ENCODE measurements around the gene HEG1.
A peak's percentile ranks its signal among the peaks of the same experiment; 100 is the strongest.

Gene HEG1

DNA sequence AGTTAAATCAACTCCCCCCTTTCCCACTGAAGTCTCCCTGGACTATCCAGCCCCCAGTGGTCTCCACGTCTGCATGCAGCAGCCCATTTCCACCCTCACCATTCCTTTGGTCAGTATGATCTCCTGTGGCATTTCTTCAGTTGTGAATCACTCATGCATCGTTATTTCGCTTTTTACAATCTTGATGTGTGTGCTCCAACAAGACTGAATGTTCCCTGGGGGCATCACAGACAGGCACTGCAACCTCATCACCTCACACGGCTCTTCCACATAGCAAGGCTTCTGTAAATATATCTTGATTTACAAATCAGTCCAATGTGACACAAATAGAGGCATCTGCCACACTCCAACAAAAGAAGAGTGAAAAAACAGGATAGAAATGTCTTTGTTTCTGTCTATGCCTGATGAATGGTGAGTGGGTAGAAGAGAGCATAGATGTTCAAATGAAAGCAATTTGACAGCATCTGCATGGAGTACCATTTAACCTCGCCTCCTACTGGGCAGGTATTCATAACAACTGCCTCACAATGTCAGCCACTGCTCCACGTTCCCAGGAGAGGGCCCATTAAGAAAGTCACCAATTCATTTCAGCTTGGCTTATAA is 5.2 kb downstream of the HEG1 start:
- no peak for DNase-seq (ENCODE audit: low read depth)
- TF ChIP-seq, protein P1, sequence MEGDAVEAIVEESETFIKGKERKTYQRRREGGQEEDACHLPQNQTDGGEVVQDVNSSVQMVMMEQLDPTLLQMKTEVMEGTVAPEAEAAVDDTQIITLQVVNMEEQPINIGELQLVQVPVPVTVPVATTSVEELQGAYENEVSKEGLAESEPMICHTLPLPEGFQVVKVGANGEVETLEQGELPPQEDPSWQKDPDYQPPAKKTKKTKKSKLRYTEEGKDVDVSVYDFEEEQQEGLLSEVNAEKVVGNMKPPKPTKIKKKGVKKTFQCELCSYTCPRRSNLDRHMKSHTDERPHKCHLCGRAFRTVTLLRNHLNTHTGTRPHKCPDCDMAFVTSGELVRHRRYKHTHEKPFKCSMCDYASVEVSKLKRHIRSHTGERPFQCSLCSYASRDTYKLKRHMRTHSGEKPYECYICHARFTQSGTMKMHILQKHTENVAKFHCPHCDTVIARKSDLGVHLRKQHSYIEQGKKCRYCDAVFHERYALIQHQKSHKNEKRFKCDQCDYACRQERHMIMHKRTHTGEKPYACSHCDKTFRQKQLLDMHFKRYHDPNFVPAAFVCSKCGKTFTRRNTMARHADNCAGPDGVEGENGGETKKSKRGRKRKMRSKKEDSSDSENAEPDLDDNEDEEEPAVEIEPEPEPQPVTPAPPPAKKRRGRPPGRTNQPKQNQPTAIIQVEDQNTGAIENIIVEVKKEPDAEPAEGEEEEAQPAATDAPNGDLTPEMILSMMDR (conservative IDR thresholded peaks at IDR 0.05; ENCODE audit: low read depth, low read length) = no peak
- no peak overlapping the region for H3K4me3 ChIP-seq (ENCODE audit: low read length)

DNA sequence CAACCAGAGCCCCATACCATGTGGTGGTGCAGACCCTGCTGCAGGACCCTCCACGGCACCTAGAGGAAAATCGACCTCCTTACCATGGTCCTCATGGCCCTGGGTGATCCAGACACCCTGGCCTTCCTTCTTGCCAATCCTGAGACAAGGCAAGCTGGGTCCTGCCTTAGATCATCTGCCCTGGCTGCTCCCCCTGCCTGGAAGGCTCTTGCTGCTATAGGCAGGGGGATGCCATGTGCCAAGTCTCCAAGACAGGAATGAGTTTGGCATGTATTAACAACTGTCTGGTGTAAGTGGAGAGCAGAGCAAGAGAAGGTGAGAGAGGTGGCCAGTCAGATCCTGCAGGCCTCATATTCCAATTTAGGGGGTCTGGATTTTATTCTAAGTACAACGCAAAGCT is 7.5 kb downstream of the HEG1 start:
- no peak overlapping the region for H3K4me3 ChIP-seq (ENCODE audit: low read length)
- TF ChIP-seq, protein P1 (conservative IDR thresholded peaks at IDR 0.05; ENCODE audit: low read depth, low read length) = no peak
- DNase-seq (ENCODE audit: low read depth) = no peak

GRCh38 chr3:125045965-125046364 is 9.8 kb downstream of the HEG1 start:
- no peak for DNase-seq (ENCODE audit: low read depth)
- no peak overlapping the region for H3K4me3 ChIP-seq (ENCODE audit: low read length)
- TF ChIP-seq, protein P1 (conservative IDR thresholded peaks at IDR 0.05; ENCODE audit: low read depth, low read length) = peak; percentile 44

GRCh38 chr3:125045194-125045593 is 10.6 kb downstream of the HEG1 start:
- no peak overlapping the region for H3K4me3 ChIP-seq (ENCODE audit: low read length)
- DNase-seq (ENCODE audit: low read depth) = no peak
- TF ChIP-seq, protein P1 (conservative IDR thresholded peaks at IDR 0.05; ENCODE audit: low read depth, low read length) = no peak

GRCh38 chr3:125043599-125044151 is 12.1 kb downstream of the HEG1 start:
- no peak overlapping the region for H3K4me3 ChIP-seq (ENCODE audit: low read length)
- TF ChIP-seq, protein P1 (conservative IDR thresholded peaks at IDR 0.05; ENCODE audit: low read depth, low read length) = no peak
- DNase-seq (ENCODE audit: low read depth) = no peak

DNA sequence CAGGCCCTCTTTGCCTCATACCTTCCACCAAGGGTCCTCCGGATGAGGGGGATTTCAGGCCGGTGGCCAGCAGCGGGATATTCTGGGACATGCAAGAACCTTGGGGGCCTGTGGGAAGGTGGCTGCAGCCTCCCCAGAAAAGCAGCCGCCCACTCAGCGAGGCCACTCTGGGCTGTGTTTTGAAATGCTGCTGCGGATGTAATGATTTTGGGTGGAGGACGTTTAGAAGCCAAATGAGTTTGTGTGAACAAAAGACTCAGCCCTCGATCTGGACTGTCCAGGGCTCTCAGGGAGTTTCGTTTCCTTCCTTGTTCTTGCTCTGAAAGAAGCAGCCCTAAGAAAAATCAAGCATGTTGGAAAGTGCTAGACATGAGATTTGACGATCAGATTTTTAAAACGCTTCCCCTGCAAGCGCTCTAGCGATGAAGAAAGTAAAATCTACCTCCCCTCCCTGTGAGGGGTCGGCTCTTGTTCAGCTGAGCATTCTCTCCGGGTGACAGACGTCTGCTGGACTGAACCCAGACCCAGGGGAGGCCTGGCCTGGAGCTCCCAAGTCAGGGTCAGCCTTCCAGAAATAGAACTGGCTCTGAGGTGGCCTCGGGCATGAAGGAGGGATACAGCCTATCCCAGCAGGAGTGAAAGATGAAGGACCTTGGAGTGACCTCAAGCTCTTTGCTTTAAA is 12.9 kb downstream of the HEG1 start:
- H3K4me3 ChIP-seq (ENCODE audit: low read length) = no peak overlapping the region
- no peak for DNase-seq (ENCODE audit: low read depth)
- TF ChIP-seq, protein P1 (conservative IDR thresholded peaks at IDR 0.05; ENCODE audit: low read depth, low read length) = no peak

Data from retinal pigment epithelial cell (primary cell).